Astrocyte of the spinal cord (primary cell): Measurements from ENCODE around the gene ZDHHC5.

ENCODE experiments used
- DNase-seq: peaks from one replicate; pipeline ENCODE4 v3.0.0; 2011; ENCODE audit warnings: low read depth, low spot score
- H3K4me3 ChIP-seq: 2 replicates; pipeline ENCODE4 v1.5.1; 2011; ENCODE audit warnings: low read depth, mild to moderate bottlenecking, low read length, moderate library complexity
- in situ Hi-C: cut with HindIII; loops from 2 replicates; pipeline ENCODE4 v1.10.0; 2017; ENCODE audit warnings: low sequenced_read_pairs
- TF ChIP-seq, protein P1 (sequence below): IDR thresholded peaks from 2 replicates; pipeline ENCODE4 v1.5.1; 2012; ENCODE audit warnings: low read depth, mild to moderate bottlenecking, low read length, inconsistent platforms

Gene ZDHHC5

DNA sequence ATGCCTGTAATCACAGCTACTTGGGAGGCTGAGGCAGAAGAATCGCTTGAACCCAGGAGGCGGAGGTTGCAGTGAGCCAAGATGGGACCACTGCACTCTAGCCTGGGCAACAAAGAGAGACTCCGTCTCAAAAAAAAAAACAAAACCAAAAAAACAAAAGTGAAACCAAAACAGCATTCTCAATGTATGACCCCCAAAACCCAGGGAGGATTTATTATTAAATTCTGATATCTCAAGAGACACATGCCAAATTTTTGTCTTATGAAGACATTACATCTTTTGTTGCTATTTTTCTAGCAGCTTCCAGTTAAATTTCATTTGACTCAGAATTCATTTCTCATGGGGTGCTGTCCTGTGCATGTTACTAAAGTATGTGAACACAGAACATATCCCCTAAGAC is 15.3 kb upstream of the ZDHHC5 start:
- in situ Hi-C loops: no loop called here
- no peak overlapping the region for H3K4me3 ChIP-seq
- DNase-seq: no peak
- TF ChIP-seq, protein P1, sequence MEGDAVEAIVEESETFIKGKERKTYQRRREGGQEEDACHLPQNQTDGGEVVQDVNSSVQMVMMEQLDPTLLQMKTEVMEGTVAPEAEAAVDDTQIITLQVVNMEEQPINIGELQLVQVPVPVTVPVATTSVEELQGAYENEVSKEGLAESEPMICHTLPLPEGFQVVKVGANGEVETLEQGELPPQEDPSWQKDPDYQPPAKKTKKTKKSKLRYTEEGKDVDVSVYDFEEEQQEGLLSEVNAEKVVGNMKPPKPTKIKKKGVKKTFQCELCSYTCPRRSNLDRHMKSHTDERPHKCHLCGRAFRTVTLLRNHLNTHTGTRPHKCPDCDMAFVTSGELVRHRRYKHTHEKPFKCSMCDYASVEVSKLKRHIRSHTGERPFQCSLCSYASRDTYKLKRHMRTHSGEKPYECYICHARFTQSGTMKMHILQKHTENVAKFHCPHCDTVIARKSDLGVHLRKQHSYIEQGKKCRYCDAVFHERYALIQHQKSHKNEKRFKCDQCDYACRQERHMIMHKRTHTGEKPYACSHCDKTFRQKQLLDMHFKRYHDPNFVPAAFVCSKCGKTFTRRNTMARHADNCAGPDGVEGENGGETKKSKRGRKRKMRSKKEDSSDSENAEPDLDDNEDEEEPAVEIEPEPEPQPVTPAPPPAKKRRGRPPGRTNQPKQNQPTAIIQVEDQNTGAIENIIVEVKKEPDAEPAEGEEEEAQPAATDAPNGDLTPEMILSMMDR: no peak

DNA sequence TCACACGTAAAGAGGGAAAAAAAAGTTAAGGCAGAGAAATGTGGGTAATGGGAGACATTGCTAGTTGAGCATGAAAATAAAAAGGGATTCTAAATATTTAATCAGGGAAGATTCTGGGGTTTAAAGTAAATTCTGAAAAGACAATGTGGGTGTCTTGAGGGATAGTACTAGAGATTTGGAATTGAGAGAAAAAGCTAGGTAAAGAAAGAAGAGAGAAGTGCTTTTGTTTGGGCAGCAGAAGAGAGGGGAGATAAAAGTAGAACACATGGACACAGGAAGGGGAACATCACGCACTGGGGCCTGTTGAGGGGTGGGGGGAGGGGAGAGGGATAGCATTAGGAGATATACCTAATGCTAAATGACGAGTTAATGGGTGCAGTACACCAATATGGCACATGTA is 14.8 kb upstream of the ZDHHC5 start:
- TF ChIP-seq, protein P1: no peak

DNA sequence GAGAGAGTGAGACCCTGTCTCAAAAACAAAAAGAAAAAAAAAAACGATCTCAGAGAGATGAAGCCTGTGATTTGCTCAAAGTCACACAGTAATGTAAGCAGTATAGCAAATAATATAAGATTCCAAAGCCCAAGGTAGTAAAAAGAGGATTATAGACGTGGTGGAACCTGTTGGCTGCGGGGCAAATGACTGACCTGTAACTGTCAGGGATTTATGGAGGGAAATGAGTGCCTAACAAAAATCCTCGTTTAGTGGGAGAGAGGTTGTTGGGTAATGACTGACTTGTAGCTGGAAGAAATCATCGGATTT is 11.1 kb upstream of the ZDHHC5 start:
- H3K4me3 ChIP-seq: peak overlapping the region; percentile 75
- TF ChIP-seq, protein P1: no peak
- DNase-seq: no peak
- in situ Hi-C loops: no loop called here

More for the DNA sequence above, 14.8 kb upstream of the ZDHHC5 start:
- no peak overlapping the region for H3K4me3 ChIP-seq
- in situ Hi-C loops: no loop called here
- DNase-seq: no peak

DNA sequence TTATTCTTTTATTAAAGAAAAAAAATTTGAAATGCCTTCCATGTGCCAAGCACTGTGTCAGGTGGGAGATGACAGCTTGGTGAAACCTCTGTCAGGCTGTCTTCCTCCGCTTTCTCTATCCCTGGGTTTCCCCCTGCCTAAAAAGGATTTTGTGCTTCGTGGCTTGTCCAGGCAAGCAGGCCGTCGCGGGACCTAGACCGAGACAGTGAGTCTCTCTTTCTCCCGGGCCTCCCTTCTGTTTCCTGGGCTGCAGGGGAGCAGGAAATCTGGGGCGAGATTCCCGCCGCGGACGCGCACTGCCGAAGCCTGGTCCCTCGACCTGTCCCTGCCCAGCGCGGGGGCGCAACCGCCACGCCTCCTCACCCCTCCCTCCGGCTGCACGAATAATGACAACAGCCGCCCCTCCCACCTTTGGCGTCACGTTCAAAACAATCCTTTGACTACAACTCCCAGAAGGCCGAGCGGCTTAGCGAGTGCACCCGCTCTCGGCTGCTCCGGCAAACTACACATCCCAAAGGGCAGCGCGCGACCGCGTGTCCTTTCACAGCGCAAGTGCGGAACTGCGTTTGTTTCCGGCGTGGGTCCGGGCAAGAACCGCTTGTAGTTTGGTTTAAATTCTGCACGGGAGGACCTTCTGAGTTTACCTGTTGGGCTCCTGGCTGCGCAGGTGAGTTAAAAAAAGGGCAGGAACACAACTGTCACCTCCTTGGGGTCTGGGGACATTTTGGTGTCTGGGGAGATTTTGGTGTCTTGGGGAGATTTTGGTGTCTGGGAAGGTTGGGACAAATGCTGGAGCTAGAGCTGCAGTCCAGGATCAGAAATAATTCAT is 10.5 kb upstream of the ZDHHC5 start, which contains the start of gene CLP1:
TSS of gene CLP1 (plus strand) at position 569 of the 829 bp plus-strand sequence. CDS start 1,715 bp downstream, outside the sequence.
- peak; percentile 99 for DNase-seq
- TF ChIP-seq, protein P1: no peak
- in situ Hi-C loops: no loop called here
- H3K4me3 ChIP-seq: peak within 1 kb of the TSS; percentile 75

DNA sequence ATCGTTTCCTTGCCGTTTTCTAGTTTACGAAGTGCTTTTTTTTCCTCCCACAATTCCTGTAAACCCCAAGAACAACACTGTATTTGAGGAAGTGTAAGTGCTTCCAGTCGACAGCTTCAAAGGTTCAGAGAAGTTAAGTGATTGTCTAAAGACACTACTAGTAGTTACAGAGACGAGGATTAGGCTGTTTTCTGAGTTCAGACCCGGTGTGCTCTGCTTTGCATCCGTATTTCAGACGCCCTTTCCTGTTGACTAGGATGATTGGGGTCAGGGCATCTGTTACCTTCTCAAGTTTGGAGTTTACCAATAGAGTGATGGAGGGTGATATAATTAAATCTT is 9.9 kb upstream of the ZDHHC5 start:
- TF ChIP-seq, protein P1: no peak
- in situ Hi-C loops: no loop called here
- no peak for DNase-seq
- peak overlapping the region; percentile 75 for H3K4me3 ChIP-seq

DNA sequence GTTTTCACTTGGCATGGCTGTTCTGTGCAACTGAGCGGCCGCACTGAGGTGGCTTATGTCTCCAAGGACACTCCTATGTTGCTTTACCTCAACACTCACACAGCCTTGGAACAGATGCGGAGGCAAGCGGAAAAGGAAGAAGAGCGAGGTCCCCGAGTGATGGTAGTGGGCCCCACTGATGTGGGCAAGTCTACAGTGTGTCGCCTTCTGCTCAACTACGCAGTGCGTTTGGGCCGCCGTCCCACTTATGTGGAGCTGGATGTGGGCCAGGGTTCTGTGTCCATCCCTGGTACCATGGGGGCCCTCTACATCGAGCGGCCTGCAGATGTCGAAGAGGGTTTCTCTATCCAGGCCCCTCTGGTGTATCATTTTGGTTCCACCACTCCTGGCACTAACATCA is 8.2 kb upstream of the ZDHHC5 start:
- no peak for DNase-seq
- TF ChIP-seq, protein P1: no peak
- H3K4me3 ChIP-seq: no peak overlapping the region
- in situ Hi-C loops: no loop called here
